Measurements from ENCODE around the gene C1orf226. TPM values are rescaled to one million over a fixed set of nuclear protein-coding genes. Genes with fewer than 3 reads are reported as not detected.

Gene C1orf226
- total and polyA plus RNA-seq, 9 of the 15 experiments (the other 6 are each of a cell fraction or from before 2014, with no cell fraction given) = 0.10 to 1.4 (median 0.47) TPM

DNA sequence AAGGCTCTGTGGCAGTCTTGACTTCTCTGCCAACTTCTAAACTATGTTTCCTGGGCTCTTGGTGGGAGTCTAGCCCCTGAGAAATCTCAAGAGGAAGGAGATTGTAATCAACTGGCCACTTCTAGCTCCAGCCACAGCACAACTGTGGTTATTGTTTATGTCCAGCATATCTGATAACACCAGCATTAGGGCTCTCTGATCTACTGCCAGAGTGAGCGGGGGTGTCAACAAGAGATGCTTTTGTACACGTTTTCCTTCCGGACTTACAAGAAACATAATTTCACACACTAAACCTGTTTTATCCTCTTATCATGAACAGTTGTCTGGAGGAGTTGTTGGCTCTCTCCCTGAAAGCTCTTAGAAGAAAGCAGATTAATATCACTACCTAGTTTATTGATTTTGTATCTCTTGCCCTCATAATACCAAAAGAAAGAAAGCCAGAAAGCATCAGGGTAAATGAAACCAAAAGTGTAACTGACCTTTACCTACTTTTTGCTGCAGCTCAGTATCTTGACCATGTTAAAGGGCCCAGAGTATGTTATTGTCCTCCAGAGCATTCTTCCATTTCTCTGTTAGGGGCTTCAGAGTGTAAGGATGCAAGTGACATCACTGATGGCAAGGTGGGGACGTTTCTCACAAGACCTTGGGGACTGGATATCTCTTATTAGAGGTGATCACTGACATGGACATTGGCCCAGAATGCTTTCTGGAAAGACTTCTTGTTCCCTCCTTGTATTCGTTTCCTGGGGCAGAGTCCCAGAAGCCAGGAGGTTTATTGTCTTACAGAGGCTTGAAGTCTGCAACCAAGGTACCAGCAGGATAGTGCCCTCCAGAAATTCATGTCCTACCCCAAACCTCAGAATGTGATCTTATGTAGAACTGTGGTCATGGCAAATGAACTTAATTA lies 40.0 kb downstream of the C1orf226 start (continued):
- TF ChIP-seq FOXM1 (IDR thresholded peaks at IDR 0.05; ENCODE audit: low read depth) = peak; percentile 63
- TF ChIP-seq FOXM1 (CRISPR knock-in tag; IDR thresholded peaks at IDR 0.05; ENCODE audit: low read depth) = no peak
- TF ChIP-seq RB1 (IDR thresholded peaks at IDR 0.05; ENCODE audit: low read depth) = no peak
- TF ChIP-seq RCOR1 (IDR thresholded peaks at IDR 0.05; ENCODE audit: borderline replicate concordance in 1 of 2, low read depth in 2 of 2, low read length in 2 of 2) = peak in 1 of 2 experiments; percentile 95; a peak in 2 of 4 replicates
- TF ChIP-seq, protein P1, sequence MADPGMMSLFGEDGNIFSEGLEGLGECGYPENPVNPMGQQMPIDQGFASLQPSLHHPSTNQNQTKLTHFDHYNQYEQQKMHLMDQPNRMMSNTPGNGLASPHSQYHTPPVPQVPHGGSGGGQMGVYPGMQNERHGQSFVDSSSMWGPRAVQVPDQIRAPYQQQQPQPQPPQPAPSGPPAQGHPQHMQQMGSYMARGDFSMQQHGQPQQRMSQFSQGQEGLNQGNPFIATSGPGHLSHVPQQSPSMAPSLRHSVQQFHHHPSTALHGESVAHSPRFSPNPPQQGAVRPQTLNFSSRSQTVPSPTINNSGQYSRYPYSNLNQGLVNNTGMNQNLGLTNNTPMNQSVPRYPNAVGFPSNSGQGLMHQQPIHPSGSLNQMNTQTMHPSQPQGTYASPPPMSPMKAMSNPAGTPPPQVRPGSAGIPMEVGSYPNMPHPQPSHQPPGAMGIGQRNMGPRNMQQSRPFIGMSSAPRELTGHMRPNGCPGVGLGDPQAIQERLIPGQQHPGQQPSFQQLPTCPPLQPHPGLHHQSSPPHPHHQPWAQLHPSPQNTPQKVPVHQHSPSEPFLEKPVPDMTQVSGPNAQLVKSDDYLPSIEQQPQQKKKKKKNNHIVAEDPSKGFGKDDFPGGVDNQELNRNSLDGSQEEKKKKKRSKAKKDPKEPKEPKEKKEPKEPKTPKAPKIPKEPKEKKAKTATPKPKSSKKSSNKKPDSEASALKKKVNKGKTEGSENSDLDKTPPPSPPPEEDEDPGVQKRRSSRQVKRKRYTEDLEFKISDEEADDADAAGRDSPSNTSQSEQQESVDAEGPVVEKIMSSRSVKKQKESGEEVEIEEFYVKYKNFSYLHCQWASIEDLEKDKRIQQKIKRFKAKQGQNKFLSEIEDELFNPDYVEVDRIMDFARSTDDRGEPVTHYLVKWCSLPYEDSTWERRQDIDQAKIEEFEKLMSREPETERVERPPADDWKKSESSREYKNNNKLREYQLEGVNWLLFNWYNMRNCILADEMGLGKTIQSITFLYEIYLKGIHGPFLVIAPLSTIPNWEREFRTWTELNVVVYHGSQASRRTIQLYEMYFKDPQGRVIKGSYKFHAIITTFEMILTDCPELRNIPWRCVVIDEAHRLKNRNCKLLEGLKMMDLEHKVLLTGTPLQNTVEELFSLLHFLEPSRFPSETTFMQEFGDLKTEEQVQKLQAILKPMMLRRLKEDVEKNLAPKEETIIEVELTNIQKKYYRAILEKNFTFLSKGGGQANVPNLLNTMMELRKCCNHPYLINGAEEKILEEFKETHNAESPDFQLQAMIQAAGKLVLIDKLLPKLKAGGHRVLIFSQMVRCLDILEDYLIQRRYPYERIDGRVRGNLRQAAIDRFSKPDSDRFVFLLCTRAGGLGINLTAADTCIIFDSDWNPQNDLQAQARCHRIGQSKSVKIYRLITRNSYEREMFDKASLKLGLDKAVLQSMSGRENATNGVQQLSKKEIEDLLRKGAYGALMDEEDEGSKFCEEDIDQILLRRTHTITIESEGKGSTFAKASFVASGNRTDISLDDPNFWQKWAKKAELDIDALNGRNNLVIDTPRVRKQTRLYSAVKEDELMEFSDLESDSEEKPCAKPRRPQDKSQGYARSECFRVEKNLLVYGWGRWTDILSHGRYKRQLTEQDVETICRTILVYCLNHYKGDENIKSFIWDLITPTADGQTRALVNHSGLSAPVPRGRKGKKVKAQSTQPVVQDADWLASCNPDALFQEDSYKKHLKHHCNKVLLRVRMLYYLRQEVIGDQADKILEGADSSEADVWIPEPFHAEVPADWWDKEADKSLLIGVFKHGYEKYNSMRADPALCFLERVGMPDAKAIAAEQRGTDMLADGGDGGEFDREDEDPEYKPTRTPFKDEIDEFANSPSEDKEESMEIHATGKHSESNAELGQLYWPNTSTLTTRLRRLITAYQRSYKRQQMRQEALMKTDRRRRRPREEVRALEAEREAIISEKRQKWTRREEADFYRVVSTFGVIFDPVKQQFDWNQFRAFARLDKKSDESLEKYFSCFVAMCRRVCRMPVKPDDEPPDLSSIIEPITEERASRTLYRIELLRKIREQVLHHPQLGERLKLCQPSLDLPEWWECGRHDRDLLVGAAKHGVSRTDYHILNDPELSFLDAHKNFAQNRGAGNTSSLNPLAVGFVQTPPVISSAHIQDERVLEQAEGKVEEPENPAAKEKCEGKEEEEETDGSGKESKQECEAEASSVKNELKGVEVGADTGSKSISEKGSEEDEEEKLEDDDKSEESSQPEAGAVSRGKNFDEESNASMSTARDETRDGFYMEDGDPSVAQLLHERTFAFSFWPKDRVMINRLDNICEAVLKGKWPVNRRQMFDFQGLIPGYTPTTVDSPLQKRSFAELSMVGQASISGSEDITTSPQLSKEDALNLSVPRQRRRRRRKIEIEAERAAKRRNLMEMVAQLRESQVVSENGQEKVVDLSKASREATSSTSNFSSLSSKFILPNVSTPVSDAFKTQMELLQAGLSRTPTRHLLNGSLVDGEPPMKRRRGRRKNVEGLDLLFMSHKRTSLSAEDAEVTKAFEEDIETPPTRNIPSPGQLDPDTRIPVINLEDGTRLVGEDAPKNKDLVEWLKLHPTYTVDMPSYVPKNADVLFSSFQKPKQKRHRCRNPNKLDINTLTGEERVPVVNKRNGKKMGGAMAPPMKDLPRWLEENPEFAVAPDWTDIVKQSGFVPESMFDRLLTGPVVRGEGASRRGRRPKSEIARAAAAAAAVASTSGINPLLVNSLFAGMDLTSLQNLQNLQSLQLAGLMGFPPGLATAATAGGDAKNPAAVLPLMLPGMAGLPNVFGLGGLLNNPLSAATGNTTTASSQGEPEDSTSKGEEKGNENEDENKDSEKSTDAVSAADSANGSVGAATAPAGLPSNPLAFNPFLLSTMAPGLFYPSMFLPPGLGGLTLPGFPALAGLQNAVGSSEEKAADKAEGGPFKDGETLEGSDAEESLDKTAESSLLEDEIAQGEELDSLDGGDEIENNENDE (IDR thresholded peaks at IDR 0.05; ENCODE audit: low read depth, low read length) = no peak
- no peak for TF ChIP-seq ZNF165 (CRISPR knock-in tag; IDR thresholded peaks at IDR 0.05; ENCODE audit: borderline replicate concordance)
- peak; percentile 74; the same call in 1 of the 2 replicates for TF ChIP-seq ESRRA (IDR thresholded peaks at IDR 0.05; ENCODE audit: borderline replicate concordance, low read depth)
